Fibroblast of mammary gland (primary cell): ENCODE data around the gene XPR1.
A peak's percentile ranks its signal among the peaks of the same experiment; 100 is the strongest.

ENCODE experiments used
- DNase-seq: peaks from one replicate; pipeline ENCODE4 v3.0.0-alpha.2; 2010; ENCODE audit warnings: low read depth
- H3K4me3 ChIP-seq: 2 replicates; pipeline ENCODE4 v1.5.1; 2011; ENCODE audit warnings: low read depth, mild to moderate bottlenecking, low read length, moderate library complexity; ENCODE audit not compliant: control insufficient read depth
- TF ChIP-seq, protein P1 (sequence below): conservative IDR thresholded peaks from 2 replicates; pipeline ENCODE4 v1.5.1; 2011; ENCODE audit warnings: low read depth, low read length, inconsistent platforms; ENCODE audit not compliant: control insufficient read depth, insufficient read depth

XPR1 gene

DNA sequence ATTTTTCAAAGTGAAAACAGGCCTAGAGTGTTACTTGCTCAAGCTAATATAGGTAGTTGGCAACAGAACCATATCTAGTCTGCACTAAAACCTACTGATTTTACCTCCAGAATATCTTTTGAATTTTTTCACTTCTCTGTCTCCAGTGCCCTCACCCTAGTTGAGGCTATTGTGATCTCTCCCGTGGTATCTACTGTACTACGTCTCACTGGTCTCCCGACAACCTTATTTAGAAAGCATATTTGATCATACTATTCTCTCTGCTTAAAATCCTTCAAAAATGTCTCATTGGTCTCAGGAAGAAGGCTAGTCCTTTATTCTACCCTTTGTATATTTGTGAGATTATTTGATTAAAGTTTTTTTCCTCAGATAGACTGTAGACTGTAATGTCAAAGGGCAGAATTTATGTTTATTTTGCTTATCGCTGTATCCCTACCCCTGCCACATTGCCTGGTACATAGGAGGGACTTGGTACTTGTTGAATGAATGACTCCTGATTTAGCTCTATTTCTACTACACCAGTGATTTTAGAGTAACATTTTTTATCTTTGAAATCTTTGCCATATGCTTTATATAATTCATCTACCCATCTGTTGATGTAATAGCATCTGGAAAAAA is 145.4 kb downstream of the XPR1 start:
- H3K4me3 ChIP-seq = no peak overlapping the region
- DNase-seq = no peak
- TF ChIP-seq, protein P1, sequence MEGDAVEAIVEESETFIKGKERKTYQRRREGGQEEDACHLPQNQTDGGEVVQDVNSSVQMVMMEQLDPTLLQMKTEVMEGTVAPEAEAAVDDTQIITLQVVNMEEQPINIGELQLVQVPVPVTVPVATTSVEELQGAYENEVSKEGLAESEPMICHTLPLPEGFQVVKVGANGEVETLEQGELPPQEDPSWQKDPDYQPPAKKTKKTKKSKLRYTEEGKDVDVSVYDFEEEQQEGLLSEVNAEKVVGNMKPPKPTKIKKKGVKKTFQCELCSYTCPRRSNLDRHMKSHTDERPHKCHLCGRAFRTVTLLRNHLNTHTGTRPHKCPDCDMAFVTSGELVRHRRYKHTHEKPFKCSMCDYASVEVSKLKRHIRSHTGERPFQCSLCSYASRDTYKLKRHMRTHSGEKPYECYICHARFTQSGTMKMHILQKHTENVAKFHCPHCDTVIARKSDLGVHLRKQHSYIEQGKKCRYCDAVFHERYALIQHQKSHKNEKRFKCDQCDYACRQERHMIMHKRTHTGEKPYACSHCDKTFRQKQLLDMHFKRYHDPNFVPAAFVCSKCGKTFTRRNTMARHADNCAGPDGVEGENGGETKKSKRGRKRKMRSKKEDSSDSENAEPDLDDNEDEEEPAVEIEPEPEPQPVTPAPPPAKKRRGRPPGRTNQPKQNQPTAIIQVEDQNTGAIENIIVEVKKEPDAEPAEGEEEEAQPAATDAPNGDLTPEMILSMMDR = no peak

DNA sequence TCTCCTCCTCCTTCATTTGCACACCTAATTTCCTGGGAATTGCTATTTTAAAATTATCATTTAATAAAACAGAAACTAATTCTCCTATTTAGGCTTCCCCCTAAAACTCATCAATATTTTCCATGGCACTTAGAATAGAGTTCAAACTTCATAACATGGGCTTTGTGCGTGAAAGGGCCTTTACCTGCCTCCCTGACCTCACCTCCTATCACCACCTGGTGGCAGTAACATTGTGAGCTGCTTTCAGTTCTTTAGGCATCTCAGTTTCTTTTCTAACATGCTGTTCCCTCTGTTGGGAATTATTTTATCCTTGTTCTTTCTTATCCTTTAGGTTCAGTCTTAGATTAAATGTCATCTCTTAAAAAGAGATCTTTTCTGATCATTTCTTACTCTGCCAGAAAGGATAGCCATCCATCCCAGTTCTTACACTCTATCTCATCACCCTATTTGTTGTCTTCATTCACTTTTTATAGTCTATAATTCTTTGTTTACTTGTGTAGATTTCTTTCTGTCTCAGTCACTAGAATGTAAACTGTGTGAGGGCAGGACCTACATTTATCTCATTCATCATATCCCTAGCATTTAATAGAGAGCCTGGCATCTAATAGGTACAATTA is 147.1 kb downstream of the XPR1 start:
- DNase-seq = no peak
- H3K4me3 ChIP-seq = no peak overlapping the region
- TF ChIP-seq, protein P1 = peak; percentile 33

DNA sequence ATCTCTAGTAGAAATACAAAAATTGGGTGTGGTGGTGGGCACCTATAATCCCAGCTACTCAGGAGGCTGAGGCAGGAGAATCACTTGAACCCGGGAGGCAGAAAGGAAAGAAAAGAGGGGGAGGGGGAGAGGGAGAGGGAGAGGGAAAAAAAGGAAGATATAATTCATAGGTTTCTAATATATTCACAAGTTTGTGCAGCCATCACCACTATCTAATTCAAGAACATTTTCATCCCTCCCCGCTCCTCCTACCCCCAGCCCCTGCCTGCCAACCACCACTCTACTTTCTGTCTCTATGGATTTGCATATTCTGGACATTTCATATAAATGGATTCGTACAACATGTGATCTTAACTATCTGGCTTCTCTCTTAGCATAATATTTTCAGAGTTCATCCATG is 147.8 kb downstream of the XPR1 start:
- TF ChIP-seq, protein P1 = no peak
- no peak for DNase-seq
- H3K4me3 ChIP-seq = no peak overlapping the region

DNA sequence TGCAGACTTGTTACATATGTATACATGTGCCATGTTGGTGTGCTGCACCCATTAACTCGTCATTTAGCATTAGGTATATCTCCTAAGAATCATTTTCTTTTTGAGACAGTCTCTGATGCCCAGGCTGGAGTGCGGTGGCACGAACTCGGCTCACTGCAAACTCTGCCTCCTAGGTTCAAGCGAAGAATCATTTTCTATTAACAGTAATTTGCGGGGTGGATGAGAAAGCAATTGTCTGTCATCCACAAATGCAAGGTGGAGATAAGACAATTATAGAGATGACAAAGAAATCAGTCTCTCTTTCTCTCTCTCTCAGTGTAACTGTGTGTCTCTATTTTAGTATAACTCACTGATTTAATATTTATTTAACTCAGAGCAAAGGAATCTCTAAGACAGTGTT is 149.9 kb downstream of the XPR1 start:
- DNase-seq = no peak
- TF ChIP-seq, protein P1 = no peak
- no peak overlapping the region for H3K4me3 ChIP-seq

DNA sequence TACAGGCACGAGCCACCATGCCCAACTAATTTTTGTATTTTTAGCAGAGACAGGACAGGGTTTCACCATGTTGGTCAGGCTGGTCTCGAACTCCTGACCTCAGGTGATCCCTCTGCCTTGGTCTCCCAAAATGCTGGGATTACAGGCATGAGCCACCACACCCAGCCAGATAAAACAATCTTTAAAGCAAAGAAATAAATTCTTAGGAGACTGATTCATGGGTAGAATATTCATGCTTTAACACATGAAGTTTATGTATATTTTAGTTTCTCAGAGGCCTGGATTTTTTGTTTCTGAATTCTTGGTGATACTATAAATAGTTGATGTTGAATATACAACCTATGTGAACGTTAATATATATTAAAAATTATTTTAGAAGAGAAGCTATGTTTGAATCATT is 153.5 kb downstream of the XPR1 start:
- H3K4me3 ChIP-seq = no peak overlapping the region
- no peak for DNase-seq
- TF ChIP-seq, protein P1 = no peak

DNA sequence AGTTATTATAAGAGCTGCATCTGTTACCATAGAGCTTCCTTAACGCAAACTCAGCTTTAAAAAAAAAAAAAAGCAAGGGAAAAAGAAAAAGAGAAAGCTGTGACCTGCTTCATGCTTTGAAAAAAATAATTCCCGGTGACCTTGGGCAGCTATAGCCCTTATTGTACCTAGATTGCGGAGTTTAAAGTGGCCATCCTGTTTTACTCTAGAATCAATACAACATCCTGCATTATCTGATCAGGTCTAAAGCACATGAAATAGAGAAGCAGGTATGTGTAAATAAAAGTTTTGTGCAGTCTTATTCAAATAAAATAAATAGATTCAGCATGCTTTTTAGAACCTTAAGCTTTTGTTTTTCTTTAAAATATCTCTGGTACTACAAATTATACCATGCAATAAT is 154.1 kb downstream of the XPR1 start:
- TF ChIP-seq, protein P1 = no peak
- no peak overlapping the region for H3K4me3 ChIP-seq
- DNase-seq = no peak

DNA sequence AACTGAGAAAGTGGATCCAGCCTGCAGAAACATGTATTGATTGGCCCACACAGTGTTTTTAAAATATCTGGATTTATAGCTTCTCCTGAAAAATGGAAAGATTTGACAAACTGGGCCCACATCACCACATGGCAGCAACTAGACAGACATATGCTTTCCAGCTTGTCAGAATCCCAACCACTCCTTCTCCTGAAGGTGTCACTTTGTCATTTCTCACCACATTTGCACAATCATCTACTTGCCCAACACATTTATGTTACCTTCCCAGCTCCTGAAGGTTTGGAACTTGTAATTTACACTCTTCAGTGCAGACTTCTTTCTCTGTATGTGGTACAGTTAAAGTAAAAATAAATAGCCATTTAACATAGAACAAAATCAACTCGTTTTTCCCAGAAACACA is 154.8 kb downstream of the XPR1 start:
- no peak for DNase-seq
- TF ChIP-seq, protein P1 = no peak
- no peak overlapping the region for H3K4me3 ChIP-seq
